Activated CD4-positive, alpha-beta T cell treated with anti-CD3 and anti-CD28 coated beads, Interleukin-2, amount 50 U/mL, for 1 hour (primary cell): Measurements from ENCODE around the gene CYS1.

ENCODE experiments used
- DNase-seq: peaks from one replicate; pipeline ENCODE4 v3.0.0-alpha.2; 2020

The CYS1 gene

DNA sequence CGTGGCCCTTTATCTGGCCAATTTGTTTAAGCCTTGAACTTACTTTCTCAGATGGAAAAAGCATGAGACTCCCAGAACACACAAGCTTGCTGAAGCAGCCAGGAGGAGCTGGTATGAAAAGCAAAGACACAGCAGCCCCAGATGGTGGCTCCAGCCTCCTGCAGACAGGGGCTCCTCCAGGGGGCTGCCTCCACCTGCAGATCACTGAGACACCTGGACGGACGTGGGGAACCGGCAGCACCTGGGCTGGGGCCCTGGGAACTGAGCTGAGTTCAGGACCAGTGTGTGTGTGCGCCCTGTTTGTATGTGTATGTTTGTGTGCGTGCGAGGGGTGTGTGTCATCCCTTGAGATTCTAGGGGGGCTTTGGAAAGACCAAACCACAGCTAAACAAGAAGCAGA is 8.6 kb downstream of the CYS1 start:
- no peak for DNase-seq

DNA sequence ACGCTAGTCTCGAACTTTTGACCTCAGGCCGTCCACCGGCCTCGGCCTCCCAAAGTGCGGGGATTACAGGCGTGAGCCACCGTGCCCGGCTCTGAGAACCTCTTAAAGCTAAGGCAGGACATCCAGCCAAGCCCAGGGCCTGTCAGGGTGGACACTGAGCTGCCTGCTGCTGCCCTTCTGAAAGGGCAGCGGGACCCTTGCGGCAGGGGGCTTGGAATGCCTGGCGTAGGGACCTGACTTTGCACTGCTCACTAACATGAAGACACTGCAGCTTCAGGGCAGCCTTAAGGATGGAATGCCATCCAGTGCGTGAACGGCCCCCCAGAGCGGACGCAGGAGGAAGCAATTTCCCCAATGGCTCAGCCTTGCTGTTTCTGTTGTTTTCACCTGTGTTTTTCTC is 9.0 kb downstream of the CYS1 start:
- DNase-seq, result no peak

DNA sequence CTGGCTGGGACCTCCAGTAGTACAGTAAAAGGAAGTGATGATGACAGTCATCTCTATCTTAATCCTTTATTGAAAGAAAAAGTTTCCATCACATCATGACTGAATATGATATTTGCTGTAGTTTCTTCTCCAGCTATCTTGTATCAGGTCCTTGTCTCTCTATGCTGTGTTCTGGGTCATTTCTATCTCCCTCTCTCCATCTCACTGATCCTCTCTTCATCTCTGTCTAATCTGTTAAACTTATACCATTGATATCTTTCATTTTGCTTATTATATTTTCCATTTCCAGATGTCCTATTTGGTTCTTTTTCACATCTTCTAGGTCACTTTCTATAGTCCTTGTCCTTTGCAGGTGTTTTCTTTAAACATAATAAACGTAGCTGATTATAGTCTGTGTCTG is 12.3 kb downstream of the CYS1 start:
- DNase-seq, result no peak

DNA sequence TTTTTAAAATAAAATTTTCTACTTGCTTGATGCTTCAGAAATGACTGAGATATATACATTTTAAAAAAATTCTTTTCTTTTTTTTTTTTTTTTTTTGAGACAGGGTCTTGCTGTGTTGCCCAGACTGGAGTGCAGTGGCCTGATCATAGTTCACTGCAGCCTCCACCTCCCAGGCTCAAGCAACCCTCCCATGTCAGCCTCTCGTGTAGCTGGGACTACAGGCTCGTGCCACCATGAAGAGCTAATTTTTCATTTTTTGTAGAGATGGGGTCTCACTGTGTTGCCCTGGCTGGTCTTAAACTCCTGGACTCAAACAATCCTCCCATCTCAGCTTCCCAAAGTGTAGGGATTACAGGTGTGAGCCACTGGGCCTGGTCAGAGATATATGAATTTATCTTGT is 12.9 kb downstream of the CYS1 start:
- DNase-seq, result no peak

DNA sequence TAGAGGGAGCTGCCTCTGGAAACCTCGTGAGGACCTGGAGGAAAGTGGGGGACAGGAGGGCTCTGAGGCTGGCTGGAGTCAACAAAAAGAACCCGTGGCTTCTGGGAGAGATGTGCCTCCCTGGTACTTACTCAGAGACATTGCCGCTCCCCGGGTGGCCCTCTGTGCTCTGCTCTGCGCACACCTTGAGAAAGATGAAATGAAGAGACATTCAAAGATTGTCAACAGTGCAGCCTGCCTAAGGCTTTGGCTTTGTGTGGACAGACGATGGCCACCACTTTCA is 14.5 kb downstream of the CYS1 start:
- no peak for DNase-seq

DNA sequence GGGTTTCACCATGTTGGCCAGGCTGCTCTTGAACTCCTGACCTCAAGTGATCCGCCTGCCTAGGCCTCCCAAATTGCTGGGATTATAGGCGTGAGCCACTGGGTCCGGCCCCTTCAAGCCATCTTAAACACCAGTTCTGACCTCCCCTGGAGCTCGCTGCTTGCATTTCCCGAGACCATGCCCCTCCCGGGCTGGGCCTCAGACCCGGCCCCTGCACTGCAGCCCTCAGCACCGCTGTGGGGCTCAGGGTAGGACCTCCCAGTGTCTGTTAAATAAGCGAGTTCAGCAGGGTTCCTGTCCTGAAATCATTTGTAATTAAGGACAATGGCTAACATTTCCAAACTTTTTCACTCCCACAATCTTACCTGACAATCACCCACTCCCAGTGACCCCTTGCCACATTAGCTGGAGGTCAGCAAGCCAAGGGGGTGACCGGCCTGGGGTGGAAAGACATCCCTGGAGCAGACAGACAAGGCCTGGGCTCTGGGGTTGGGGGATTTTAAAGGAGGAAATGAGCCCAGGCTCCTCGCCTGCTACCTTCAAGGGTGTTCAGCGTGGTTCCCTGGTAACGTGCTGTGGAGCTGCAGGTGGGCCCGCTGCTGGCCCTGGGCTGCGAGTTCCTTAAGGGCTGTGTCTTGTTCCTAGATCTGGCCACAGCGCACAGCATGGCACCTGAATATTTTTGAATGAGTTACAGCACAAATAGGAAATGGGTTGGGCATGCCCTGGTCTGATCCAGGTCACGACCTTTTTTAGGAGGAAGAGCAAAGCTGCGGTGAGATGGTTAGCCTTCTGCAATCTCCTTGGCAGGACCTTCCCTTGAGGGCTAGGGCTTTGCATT is 15.1 kb downstream of the CYS1 start:
- no peak for DNase-seq

DNA sequence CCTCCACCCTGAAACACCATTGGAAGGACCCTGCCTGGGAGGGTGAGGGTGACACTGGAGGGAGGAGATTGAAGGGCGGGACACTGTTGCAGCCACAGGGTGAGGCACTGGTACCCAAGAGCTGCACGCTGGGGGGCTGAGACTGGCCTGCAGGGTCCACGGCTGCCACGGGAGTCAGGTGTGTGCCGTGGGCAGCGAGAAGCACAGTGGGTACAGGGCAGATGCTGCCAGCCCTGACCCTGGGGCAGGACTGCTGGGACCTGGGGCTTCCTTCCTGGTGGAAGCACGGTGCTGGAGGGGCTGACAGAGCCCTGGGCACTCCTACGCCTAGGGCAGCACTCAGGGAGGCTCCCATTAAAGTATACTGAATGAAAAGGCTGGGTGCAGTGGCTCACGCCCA is 16.6 kb downstream of the CYS1 start:
- DNase-seq, result no peak

DNA sequence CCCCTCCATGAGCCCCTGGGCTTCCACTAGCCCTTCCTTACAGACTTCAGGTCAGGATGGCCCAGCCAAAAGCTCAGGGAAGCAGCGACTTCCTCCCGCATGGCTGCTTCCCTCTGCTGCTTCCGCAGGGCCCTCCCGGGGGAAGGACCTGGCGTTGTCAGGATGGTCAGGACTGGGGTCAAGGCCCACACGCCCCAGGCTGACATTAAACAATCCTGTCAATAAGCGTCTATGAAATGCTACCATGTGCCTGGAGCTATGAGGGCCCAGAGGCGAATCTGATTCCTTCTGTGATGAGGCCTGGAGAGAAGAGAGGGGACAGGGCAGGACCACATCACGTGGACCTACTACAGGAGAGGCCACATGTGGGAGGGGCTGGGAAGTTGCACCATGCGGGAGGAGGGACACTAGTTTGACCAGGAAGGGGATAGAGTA is 17.3 kb downstream of the CYS1 start:
- no peak for DNase-seq

DNA sequence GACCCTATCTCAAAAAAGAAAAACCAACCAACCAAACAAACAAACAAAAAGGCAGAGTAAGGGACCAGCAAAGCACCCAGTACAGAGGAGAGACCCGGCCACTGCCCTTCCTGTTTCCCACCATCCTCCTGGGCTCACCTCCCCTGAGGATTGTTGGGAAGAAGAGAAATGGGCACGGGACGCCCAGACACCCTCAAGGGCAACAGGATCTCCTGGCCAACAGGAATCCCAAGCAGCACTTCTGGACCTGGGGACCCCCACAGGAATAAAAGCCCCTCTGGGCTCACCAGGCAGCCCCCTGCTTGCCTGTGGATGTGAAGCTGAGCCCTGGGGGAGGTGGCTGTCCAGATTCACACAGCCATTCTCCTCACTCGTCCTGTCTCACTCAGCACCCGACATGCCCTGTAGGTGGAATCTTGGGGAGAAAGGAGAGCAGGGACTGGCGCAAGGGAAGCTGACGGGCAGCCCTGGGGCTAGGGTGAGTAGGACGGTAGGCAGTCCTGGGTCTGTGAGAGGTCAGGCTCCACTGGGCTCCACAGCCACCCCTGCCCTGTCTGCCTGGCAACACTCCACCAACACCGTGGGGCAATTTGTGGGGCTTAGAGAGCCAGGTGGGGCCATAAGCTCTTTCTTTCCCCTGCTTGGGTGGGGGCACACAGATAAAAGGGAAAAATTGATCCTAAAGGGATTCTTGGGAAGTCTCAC is 18.8 kb downstream of the CYS1 start:
- no peak for DNase-seq

DNA sequence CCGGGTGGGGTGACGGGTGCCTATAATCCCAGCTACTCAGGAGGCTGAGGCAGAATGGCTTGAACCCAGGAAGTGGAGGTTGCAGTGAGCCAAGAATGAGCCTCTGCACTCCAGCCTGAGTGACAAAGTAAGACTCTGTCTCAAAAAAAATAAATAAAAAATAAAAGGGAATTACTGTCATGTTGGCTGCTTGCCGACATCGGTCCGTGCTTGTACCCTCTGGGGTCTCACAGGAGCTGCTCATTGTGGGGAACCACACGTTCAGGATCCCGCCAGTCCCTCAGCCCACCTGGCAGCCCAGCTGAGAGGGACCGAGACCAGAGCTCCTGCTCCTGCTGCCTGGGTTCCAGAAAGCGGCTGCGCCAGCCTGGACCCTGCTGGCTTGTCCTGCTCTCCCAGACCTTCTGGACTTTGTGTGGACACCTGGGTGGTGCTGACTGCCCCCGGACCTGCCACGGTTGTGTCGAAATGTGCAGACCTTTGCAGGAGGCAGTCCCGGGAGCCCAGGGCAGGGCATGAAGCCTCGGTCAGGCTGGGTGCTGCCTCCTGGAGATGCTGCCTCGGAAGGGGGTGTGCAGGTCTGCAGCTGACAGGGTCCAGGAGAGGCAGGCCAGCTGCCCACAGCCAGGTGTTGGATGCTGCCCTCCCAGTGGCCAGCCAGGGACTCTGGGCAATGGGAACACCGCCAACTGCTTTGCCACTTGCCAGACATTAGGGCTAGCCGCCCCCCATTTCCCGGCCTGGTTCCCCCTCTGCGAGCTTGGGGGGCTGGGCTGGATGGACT is 20.5 kb downstream of the CYS1 start:
- DNase-seq, result no peak

DNA sequence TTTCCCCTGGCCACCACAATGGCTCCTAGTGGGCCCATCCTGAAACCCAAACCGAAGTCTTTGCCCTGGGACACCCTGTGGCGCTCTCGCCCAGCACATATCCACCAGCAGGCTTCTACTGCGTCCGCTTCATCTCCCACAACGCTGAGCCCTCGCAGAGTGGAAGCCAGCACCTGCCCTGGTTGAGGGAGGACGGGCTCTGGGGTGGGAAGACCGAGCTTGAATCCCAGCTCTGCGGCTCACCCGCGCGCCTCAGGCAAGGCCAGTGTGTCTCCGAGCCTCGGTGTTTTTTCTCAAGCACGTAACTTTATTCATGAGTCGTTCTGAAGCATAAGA is 21.2 kb downstream of the CYS1 start:
- no peak for DNase-seq

DNA sequence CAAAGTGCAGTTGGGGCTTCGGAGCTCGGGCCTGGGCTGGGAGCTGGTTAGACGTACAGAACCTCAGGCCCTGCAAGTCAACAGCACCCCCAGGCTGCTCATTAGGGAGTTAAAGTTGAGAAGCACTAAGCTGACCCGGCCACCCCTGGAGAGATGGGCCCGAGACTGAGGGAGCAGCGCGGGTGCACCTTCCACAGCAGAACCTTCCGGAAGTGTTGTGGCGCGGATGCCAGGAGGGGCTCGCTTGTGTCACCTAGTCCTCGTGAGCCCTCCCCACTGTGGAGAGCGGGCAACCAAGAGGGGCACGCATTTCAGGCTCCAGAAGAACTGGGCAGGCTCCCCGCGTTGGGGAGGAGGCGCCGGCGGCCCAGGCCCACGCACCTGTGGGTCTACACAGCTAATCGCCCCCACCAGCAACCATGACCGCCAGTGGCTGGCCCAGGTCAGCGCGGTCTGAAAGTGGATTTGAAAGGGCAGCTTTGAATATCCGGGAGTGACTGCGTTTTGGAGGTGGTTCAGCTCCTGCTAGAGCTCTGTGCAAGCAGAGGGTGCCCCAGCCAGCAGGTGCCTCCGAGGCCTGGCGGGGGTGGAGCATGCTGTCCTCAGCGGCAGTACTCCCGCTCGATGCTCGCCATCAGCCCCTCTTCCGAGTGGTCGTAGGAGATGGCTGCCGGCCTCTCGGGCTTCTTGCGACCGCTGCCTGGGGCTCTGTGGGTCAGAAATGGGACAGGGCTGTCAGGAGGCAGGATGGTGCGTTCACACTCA is 21.8 kb downstream of the CYS1 start:
- no peak for DNase-seq

DNA sequence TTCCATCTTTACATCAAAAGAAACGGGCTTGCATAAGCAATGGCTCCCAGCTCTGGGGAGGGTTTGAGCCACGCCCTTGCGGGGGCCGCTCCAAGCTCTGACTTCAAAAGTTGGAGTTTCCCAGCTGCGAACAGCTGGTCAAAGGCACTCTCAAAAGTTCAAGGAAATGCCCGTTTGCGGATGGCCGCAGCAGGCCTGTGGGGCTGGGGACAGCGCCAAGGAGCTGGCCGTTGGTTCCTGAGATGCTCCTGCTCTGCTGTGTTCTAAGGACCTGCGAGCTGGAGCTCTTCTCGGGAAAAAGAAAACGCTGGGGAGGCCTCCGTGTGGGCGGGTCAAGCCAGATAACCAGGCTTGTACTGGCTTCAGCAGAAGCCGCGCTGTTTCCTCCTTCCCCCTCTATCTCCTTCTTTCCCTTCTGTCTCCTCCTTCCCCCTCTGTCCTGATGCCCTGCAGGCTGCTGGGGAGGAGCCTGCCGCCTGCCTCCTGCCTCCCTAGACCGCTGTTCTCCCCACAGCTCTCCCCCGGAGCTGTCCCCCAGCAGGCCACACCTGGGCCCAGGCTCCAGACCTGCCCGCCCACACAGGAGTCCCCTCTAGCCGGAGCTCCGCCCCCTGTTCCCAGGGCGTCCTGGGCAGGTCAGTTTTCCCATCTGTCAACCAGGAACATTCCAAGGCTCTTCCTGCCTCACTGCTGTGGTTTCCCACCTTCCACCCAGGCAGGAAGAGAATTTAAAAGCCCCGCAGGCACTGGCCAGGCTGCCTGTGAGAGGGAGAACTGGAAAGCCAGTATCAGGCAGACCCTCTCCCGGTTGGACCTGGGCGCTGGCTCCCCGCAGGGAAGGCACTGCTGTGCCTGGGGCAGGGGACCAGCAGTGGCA is 22.7 kb downstream of the CYS1 start:
- DNase-seq, result no peak

DNA sequence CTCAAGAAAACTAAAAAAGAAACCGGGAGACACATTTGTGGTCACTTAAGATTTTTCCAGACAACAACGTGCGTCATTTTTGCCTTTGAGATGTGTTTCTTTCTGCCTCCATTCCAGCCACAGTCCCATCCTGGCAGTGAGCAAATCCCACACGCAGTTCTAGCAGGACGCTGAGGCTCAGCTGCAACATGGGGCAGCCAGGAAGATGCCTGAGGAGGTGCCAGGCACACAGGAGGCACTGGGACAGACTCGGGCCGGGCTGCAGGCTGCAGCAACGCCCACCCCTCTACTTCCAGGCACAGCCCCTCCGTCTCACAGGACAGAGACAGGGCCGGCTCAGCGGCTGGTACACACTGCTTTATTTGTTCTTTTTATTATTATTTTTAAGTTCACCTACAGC is 23.8 kb downstream of the CYS1 start:
- no peak for DNase-seq

DNA sequence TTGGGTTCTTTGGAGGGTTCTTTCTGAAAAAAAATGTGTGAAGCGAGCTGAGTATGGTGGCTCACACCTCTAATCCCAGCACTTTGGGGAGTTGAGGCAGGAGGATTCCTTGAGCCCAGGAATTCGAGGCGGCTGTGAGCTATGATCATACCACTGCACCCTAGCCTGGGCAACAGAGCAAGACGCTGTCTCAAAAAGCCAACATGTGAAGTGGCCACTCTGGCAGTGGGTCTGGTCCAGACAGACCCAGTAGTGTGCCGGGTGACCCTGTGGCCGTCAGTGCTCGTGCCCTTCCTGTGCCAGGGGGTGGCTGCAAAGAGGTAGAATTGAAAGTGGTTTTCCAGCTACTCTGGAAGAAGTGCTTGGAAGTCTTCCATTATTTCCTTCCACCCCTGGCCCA is 25.2 kb downstream of the CYS1 start:
- no peak for DNase-seq

DNA sequence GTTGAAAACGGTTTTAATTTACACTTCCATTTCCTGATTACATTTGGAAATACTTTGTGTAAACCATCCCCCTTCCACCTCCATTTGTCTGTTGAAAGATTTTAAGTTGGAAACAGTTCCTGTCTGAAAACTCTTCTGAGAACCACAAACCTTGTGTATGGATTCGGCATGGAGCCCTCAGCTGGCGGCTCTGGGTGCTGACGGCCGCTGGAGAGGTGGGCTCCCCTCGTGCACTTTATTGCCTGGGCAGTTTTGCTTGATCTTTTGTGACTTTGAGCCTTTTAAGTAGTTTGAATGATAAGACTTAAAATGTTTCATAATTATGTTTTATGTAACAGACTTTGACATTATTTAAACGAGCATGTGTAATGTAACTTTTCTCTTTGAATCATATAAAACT is 25.8 kb downstream of the CYS1 start:
- DNase-seq, result no peak

DNA sequence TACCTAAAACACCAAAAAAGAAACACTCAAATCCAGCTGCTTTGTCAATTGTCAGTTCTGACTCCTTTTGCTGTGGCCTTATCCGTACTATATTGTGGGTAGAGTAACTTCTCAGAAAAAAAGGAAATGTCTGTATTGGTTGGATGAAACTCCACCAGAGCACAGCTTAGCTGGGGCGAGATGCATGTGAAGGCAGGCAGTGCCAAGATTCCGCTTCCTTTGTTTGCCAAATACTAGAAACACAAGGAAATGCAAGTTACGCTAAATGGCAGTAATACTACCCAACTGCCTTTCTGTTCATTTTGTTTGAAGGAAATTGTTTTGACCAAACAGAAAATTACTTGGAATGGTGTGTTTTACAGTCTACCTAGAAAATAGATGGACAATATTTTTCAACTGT is 26.9 kb downstream of the CYS1 start:
- DNase-seq, result no peak

DNA sequence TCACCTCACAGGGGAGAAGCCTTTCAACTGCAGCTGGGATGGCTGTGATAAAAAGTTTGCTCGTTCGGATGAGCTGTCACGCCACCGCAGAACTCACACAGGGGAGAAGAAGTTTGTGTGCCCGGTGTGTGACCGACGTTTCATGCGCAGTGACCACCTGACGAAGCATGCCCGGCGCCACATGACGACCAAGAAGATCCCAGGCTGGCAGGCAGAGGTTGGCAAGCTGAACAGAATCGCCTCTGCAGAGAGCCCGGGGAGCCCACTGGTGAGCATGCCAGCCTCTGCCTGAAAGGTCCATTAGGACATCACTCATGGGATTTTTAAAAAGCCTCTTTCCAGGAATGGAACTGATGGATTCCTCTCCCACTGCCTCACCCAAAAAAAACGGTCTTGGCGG is 28.0 kb downstream of the CYS1 start:
- DNase-seq, result no peak

DNA sequence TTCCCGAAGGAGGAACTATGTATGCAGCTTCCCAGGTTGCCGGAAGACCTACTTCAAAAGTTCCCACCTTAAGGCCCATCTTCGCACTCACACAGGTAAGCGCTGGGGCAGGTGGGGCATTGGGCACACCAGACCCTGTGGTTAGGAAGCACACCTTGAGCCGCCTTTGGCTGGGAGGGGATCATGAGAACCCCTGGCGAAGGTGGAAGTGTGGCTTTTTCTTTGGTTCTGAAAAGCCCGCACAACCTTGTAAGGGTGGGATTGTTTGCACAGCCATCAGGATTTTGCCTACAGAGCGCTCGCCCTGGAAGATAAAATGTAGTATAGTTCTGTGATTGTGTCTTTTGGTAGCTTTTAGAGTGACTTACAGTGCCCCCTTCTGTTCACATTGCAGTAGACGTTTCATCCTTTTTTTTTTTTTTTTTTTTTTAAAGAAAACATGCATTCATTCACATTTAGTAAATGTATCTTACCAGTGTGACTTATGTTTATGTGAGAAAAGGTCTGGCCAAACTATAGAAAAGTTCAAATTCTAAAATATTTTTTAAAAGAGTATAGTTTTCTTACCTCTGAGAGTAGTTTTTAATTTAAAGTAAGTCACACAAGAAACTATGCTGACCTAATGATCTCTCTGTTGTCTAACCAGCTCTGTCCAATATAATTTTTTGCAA is 31.6 kb downstream of the CYS1 start:
- no peak for DNase-seq

DNA sequence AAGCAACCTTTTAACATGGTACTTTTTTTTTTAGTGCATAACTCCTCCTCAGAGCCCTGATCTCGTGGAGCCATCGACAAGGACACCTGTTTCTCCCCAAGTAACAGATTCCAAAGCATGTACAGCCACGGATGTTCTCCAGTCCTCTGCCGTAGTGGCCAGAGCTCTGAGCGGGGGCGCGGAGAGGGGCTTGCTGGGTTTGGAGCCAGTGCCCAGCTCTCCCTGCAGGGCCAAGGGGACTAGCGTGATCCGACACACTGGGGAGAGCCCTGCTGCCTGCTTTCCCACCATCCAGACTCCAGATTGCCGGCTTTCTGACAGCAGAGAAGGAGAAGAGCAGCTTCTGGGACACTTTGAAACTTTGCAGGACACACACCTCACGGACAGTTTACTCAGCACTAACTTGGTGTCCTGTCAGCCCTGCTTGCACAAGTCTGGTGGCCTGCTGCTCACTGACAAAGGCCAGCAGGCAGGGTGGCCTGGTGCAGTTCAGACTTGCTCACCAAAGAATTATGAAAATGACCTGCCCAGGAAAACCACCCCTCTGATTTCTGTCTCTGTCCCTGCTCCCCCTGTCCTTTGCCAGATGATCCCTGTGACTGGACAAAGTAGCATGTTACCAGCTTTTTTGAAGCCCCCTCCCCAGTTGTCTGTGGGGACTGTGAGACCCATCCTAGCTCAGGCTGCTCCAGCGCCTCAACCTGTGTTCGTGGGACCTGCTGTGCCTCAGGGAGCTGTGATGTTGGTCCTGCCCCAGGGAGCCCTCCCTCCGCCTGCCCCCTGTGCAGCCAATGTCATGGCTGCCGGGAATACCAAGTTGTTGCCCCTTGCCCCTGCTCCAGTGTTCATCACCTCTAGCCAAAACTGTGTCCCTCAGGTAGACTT is 32.4 kb downstream of the CYS1 start:
- DNase-seq, result no peak

DNA sequence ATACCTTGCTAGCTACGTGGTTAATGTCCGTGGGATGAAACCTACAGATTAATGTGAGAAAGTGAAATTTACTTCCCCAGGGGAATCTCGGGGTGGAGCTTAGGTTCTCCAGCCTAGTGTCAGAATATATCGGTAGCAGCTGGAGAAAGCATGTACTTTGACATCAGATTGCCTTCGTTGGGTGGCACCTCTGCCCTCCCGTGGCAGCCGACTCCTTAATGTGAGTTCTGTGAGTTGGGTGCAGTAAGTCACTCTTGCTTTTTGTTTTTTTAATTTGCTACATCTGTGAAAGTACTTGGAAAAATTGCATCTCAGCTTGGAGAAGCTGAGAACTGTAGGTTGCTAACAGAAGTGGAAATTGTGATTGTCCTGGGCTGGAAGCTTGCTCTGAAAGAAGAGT is 33.3 kb downstream of the CYS1 start:
- DNase-seq, result no peak
